T-helper 2 cell treated with Interferon-gamma antibody and Interleukin-4, amounts not matched to agents 5 μg/mL and 100 μg/mL, for 36 hours (primary cell): ENCODE measurements around the gene BICDL1.
A peak's percentile ranks its signal among the peaks of the same experiment; 100 is the strongest.
"Not testable (repeated sequence)": the region's sequence is repeated elsewhere in the genome, so short reads cannot be mapped to it uniquely, and the experiment has no call there.

Source experiments
- DNase-seq: peaks from one replicate; pipeline ENCODE4 v3.0.0; 2021; ENCODE audit warnings: low spot score
- H3K27ac Mint-ChIP-seq: one replicate; pipeline ENCODE4 v1.8.0; 2021; ENCODE audit warnings: mild to moderate bottlenecking, mixed read lengths
- H3K27me3 Mint-ChIP-seq: one replicate; pipeline ENCODE4 v1.8.0; 2021; ENCODE audit warnings: low read depth, mixed read lengths
- H3K36me3 Mint-ChIP-seq: one replicate; pipeline ENCODE4 v1.8.0; 2021; ENCODE audit warnings: low read depth, mixed read lengths
- H3K4me1 Mint-ChIP-seq: one replicate; pipeline ENCODE4 v1.8.0; 2021; ENCODE audit warnings: low read depth, mixed read lengths
- H3K4me3 Mint-ChIP-seq: one replicate; pipeline ENCODE4 v1.8.0; 2022; ENCODE audit warnings: mild to moderate bottlenecking, moderate library complexity, mixed read lengths
- H3K9me3 Mint-ChIP-seq: one replicate; pipeline ENCODE4 v1.8.0; 2021; ENCODE audit warnings: mixed read lengths

BICDL1 gene

DNA sequence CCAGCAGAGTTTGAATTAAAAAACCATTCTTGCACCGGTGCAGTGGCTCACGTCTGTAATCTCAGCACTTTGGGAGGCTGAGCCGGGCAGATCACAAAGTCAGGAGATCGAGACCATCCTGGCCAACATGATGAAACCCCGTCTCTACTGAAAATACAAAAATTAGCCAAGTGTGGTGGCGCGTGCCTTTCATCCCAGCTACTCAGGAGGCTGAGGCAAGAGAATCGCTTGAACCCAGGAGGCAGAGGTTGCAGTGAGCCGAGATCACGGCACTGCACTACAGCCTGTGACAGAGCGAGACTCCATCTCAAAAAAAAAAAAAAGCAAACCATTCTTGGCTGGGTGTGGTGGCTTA, 25.3 kb downstream of the BICDL1 start:
- H3K27me3 Mint-ChIP-seq, H3K9me3 Mint-ChIP-seq, DNase-seq: not testable (repeated sequence)
- peaks cover 32% of the 10 kb centered on the region for H3K36me3 Mint-ChIP-seq
- peaks cover 57% of the 10 kb centered on the region for H3K4me1 Mint-ChIP-seq
- H3K4me3 Mint-ChIP-seq = peak overlapping the region; percentile 71
- peak overlapping the region; percentile 95 for H3K27ac Mint-ChIP-seq

DNA sequence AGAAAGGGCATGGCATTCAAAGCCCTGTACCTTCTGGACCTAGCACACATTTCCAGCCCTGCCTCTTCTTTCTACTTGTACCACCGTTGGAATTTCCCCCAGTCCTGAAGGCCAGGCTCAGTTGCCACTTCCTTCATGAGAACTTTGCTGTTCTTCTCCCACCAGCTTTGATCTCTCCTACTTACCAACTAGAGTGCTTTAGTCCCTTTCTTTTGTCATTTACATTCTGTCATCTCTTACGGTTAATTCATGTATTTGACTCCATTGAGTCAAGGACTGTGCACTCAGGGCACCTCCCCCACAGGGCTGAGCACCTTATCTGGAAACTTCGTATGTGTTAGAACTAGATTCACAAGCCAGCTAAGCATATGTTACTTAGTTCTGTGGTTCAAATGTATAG, 26.3 kb downstream of the BICDL1 start:
- no peaks in the 10 kb centered on the region for H3K27me3 Mint-ChIP-seq
- H3K9me3 Mint-ChIP-seq = peaks cover 4% of the 10 kb centered on the region
- H3K36me3 Mint-ChIP-seq = peaks cover 32% of the 10 kb centered on the region
- H3K4me3 Mint-ChIP-seq = peak overlapping the region; percentile 74
- DNase-seq = peak; percentile 70
- H3K4me1 Mint-ChIP-seq = peaks cover 59% of the 10 kb centered on the region
- peak overlapping the region; percentile 95 for H3K27ac Mint-ChIP-seq

- H3K36me3 Mint-ChIP-seq = peaks cover 32% of the 10 kb centered on the region
Measured at GRCh38 chr12:120016199-120016598, 27.2 kb downstream of the BICDL1 start.

DNA sequence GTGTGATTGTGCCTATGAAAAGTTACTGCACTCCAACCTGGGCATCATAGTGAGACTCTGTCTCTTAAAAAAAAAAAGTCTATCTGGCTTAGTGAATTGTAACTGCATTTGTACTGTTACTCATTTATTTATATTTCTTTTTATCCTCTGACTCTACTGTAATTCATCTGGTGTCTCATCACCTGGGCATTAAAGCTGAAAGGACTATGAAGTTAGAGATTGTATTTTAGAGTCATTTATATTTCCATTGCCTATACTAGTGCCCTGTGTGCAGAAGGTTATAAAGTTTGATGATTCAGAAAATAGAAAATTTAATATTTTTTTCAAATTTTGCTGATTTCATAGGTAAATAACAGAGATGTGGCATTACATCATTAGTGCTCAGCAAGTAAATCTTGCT, 30.2 kb downstream of the BICDL1 start:
- Mint-ChIP-seq H3K27ac (no peak overlapping the region), H3K36me3 (peaks cover 44% of the 10 kb centered on the region), H3K9me3 (peaks cover 21% of the 10 kb centered on the region), H3K4me3 (no peak overlapping the region), H3K27me3 (no peaks in the 10 kb centered on the region), H3K4me1 (peaks cover 30% of the 10 kb centered on the region)
- no peak for DNase-seq

More at GRCh38 chr12:120016199-120016598, 27.2 kb downstream of the BICDL1 start:
- H3K27me3 Mint-ChIP-seq, DNase-seq, H3K9me3 Mint-ChIP-seq: not testable (repeated sequence)
- H3K4me3 Mint-ChIP-seq = peak overlapping the region; percentile 12
- H3K4me1 Mint-ChIP-seq = peaks cover 52% of the 10 kb centered on the region
- peak overlapping the region; percentile 95 for H3K27ac Mint-ChIP-seq

DNA sequence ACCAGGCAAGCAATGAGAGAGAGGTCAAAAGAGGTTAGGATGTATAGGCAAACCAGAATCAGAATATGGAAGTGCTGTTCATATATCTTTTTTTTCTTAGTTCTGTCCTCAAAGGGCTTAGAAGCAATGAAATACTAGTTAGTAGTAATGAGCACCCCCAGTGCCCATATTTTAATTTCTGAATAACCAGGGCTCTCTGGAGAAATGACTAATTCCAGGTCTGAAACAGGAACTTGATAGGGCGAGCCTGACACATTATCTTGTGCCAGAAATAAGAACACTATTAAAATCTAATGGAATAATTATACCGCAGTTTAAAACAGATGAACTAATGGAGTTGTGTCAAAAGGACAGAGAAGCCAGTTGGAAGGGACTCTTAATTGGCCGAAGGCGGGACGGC, 30.9 kb downstream of the BICDL1 start:
- peaks cover 27% of the 10 kb centered on the region for H3K9me3 Mint-ChIP-seq
- H3K4me1 Mint-ChIP-seq = peaks cover 24% of the 10 kb centered on the region
- no peak for DNase-seq
- H3K27me3 Mint-ChIP-seq = no peaks in the 10 kb centered on the region
- H3K36me3 Mint-ChIP-seq = peaks cover 49% of the 10 kb centered on the region
- H3K27ac Mint-ChIP-seq = no peak overlapping the region
- H3K4me3 Mint-ChIP-seq = no peak overlapping the region

GRCh38 chr12:120024193-120024592, 35.2 kb downstream of the BICDL1 start:
- H3K4me1 Mint-ChIP-seq = peaks cover 5% of the 10 kb centered on the region
- peaks cover 34% of the 10 kb centered on the region for H3K36me3 Mint-ChIP-seq
- no peak for DNase-seq
- H3K9me3 Mint-ChIP-seq = peaks cover 22% of the 10 kb centered on the region
- H3K4me3 Mint-ChIP-seq = no peak overlapping the region
- no peak overlapping the region for H3K27ac Mint-ChIP-seq
- no peaks in the 10 kb centered on the region for H3K27me3 Mint-ChIP-seq

DNA sequence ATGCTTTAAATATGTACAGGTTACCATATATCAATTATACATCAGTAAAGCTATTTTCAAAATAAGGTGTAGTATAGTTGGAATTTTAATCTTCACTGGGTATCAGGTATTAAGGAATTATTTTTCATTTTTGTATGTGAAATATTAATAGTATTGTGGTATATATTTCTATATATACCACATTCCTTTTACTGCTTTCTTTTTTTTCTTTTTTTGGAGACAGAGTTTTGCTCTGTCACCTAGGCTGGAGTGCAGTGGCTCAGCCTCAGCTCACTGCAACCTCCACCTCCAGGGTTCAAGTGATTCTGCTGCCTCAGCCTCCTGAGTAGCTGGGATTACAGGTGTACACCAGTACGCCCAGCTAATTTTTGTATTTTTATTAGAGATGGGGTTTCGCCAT, 36.6 kb downstream of the BICDL1 start:
- Mint-ChIP-seq H3K9me3 (peaks cover 22% of the 10 kb centered on the region), H3K4me1 (no peaks in the 10 kb centered on the region), H3K36me3 (peaks cover 36% of the 10 kb centered on the region), H3K4me3 (no peak overlapping the region), H3K27ac (no peak overlapping the region), H3K27me3 (no peaks in the 10 kb centered on the region)
- no peak for DNase-seq

DNA sequence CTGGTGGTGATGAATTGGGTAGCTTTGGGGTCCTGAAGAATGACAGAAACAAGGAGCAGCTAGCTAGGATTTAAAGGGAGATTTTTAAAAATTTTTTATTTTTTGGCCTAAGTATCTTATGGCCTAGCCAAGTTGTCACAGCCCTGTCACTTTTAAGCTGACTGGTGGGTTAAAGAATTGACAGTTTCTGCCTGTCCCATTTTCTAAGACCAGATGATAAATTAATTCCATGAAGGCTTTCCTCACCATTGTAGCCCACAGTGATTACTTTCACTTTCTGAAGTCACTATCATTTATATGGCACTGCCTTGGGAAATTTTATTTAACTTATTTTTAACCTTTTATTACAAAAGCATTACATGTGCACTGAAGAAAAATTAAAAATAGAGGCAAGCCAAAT, 43.2 kb downstream of the BICDL1 start:
- peaks cover 4% of the 10 kb centered on the region for H3K36me3 Mint-ChIP-seq
- H3K27ac Mint-ChIP-seq = no peak overlapping the region
- H3K4me1 Mint-ChIP-seq = no peaks in the 10 kb centered on the region
- DNase-seq = no peak
- no peak overlapping the region for H3K4me3 Mint-ChIP-seq
- no peaks in the 10 kb centered on the region for H3K9me3 Mint-ChIP-seq
- no peaks in the 10 kb centered on the region for H3K27me3 Mint-ChIP-seq

DNA sequence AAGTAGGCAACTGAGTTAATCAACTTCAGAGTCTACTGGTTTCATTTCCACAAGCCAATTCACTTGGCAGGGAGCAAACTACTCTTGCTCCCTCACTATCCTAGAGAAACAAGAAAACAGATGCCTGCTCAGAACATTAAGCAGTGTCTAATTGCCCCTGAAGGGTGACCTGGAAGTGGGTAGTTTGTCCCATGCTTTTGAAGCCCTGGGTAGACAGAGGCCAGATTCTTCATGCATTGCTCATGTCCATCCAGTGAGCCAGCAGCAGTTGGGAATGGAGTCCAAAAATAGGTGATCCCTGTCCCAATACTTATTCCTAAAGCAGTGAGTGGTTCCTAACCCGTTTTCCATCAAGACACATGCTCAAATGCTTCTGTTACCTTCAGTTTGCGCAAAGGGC, 48.8 kb downstream of the BICDL1 start:
- no peaks in the 10 kb centered on the region for H3K9me3 Mint-ChIP-seq
- peaks cover 2% of the 10 kb centered on the region for H3K36me3 Mint-ChIP-seq
- DNase-seq = no peak
- no peak overlapping the region for H3K27ac Mint-ChIP-seq
- peaks cover 12% of the 10 kb centered on the region for H3K4me1 Mint-ChIP-seq
- H3K27me3 Mint-ChIP-seq = no peaks in the 10 kb centered on the region
- no peak overlapping the region for H3K4me3 Mint-ChIP-seq

DNA sequence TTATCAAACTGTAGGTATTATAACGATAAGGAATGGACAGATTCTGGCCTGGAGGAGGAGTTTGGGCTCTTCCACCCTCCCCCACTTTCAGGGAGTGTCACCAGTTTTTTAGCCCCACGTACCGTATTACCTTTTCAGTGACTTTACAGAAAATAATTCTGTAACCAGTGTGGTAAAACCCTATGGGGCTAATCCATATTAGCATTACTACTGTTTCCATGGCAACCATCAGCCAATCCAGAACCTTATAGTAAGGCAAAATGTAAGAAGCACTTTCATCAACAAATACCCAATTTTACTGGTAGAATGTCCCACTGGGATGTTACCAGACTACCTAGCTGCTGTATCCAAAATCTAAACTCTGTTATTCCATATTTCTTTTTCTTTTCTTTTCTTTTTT, 50.7 kb downstream of the BICDL1 start:
- Mint-ChIP-seq H3K27me3 (no peaks in the 10 kb centered on the region), H3K4me1 (peaks cover 12% of the 10 kb centered on the region), H3K9me3 (no peaks in the 10 kb centered on the region), H3K27ac (no peak overlapping the region), H3K4me3 (no peak overlapping the region), H3K36me3 (peaks cover 7% of the 10 kb centered on the region)
- DNase-seq = no peak

DNA sequence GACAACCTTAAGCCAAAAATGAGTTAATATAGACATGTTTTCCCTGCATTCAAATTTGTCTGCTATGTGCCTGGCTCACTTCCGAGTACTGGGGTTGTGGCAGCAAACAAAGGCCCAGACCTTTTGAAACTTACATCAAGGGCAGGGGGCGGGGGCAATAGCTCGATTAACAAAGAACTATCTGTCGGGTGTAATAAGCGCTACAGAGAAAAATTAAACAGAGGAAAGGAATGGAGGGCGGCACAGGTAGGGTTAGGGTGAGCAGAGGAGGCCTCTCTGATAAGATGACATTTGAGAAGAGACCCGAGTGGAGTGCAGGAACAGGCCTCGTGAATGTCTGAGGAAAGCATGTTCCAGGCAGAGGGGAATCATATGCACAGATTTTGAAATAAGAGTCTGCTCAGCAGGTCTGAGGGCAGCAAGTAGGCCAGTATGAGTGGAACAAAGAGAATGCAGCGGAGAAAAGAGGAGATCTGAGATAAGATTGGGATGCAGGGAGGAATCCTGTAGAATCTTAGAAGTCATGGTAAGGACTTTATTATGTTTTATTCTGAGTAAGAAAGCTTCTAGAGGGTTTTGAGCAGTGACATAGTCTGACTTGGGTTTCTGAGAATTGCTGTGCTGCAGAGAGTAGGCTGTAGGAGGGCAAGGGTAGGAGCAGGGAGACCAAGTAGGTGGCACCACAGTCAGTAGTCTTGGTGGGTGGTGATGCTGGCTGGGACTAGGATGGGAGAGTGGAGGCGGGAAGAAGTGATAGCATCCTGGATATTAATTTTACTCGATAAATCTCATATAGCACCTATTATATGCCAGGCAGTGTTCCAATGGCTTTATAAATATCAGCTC, 52.6 kb downstream of the BICDL1 start:
- Mint-ChIP-seq H3K9me3 (no peaks in the 10 kb centered on the region), H3K4me1 (peaks cover 12% of the 10 kb centered on the region), H3K36me3 (peaks cover 6% of the 10 kb centered on the region), H3K27ac (peak overlapping the region; percentile 14), H3K27me3 (no peaks in the 10 kb centered on the region), H3K4me3 (no peak overlapping the region)
- DNase-seq = no peak

GRCh38 chr12:120045367-120045766, 56.3 kb downstream of the BICDL1 start:
- DNase-seq, H3K27me3 Mint-ChIP-seq, H3K4me3 Mint-ChIP-seq, H3K27ac Mint-ChIP-seq, H3K36me3 Mint-ChIP-seq, H3K9me3 Mint-ChIP-seq: not testable (repeated sequence)
- H3K4me1 Mint-ChIP-seq = peaks cover 28% of the 10 kb centered on the region

DNA sequence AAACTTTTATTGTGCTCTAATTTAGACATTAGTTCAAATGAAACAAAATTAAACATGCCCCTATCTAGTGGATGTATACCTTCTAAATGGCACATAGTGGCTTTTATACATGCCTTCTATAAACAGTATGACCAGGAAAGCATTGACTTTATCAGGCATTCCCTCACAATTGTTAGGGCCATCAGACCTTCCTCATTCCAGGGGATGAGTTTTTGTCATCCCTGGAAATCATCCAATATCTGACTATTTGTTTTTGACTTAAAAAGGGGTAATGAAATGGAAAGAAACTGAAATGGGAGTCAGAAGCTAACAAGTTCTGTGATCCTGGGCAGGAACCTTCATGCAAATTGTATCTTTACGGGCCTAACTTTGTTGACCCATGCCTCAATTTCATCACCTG, 58.0 kb downstream of the BICDL1 start:
- DNase-seq = no peak
- Mint-ChIP-seq H3K4me3 (no peak overlapping the region), H3K9me3 (peaks cover 5% of the 10 kb centered on the region), H3K27ac (no peak overlapping the region), H3K4me1 (peaks cover 17% of the 10 kb centered on the region), H3K27me3 (no peaks in the 10 kb centered on the region), H3K36me3 (peaks cover 8% of the 10 kb centered on the region)

- Mint-ChIP-seq H3K4me3 (no peak overlapping the region), H3K36me3 (peaks cover 12% of the 10 kb centered on the region), H3K9me3 (peaks cover 5% of the 10 kb centered on the region), H3K4me1 (peaks cover 20% of the 10 kb centered on the region), H3K27me3 (no peaks in the 10 kb centered on the region), H3K27ac (no peak overlapping the region)
- no peak for DNase-seq
Measured at GRCh38 chr12:120048263-120048662, 59.2 kb downstream of the BICDL1 start.

DNA sequence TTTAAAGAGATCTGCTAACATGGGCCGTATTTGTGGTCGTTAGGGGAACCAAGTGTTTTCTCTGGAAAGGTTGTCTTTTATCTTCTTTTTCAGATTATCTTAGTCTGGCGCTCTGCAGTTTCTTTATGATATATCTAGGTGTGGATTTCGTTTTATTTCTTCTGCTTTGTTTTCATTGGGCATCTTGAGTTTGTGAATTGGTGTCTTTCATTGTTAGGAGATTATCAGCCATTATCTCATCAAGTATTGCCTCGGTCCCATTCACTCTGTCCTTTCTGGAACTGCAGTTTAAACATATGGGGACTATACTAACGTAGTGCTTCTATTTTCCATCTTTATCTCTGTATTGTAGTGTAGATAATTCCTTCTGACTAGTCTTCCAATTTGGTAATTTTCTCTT, 60.4 kb downstream of the BICDL1 start:
- Mint-ChIP-seq H3K27ac (no peak overlapping the region), H3K36me3 (peaks cover 7% of the 10 kb centered on the region), H3K4me1 (peaks cover 20% of the 10 kb centered on the region), H3K9me3 (peaks cover 5% of the 10 kb centered on the region), H3K27me3 (no peaks in the 10 kb centered on the region), H3K4me3 (no peak overlapping the region)
- no peak for DNase-seq
